ENCODE results near the gene C6orf118.

DNA sequence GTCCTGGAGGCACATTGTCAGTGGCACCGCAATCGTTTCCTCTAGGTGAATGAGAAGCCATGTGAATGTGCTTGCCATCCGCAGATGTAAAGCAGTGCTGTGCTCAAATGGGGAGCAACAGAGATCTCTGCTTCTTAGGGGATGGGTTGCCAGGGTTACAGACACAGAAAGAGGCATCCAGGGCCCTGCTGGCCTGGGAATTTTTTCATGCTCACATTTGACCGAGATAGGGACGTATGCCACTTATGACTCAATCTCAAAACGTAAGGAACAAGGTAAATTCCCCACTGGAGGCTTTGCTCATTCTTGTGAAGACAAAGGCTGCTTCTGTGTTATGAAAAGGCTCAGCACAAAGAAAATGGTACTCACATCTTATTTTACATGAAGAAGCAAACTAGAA is 11.0 kb downstream of the C6orf118 start:
- no peak for TF ChIP-seq POLR2A (IDR thresholded peaks at IDR 0.05)
- TF ChIP-seq, protein P1, sequence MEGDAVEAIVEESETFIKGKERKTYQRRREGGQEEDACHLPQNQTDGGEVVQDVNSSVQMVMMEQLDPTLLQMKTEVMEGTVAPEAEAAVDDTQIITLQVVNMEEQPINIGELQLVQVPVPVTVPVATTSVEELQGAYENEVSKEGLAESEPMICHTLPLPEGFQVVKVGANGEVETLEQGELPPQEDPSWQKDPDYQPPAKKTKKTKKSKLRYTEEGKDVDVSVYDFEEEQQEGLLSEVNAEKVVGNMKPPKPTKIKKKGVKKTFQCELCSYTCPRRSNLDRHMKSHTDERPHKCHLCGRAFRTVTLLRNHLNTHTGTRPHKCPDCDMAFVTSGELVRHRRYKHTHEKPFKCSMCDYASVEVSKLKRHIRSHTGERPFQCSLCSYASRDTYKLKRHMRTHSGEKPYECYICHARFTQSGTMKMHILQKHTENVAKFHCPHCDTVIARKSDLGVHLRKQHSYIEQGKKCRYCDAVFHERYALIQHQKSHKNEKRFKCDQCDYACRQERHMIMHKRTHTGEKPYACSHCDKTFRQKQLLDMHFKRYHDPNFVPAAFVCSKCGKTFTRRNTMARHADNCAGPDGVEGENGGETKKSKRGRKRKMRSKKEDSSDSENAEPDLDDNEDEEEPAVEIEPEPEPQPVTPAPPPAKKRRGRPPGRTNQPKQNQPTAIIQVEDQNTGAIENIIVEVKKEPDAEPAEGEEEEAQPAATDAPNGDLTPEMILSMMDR (IDR thresholded peaks at IDR 0.05): no peak

Data from right lobe of liver (tissue), 4 donors.